HCT116 (cell line): ENCODE measurements around the gene GMDS.

Experiments
- CTCF ChIP-seq, 3 experiments: fragments of 200-600 bp in 1 of 3; sonication (generic) in 1 of 3; IDR thresholded peaks in 2 of 3; conservative IDR thresholded peaks in 1 of 3; 2 replicates each; pipeline ENCODE4 v1.5.1; 2012 to 2017; ENCODE audit warnings: low read depth in 2 of 3, low read length in 2 of 3, antibody characterized with exemption in 1 of 3, borderline replicate concordance in 1 of 3, control low read depth in 1 of 3, mild to moderate bottlenecking in 1 of 3, mixed read lengths in 1 of 3, mixed run types in 1 of 3, moderate library complexity in 1 of 3; ENCODE audit not compliant: insufficient read depth in 1 of 3
- EZH2 ChIP-seq: fragments of 200-600 bp; sonication (generic); IDR thresholded peaks from 2 replicates; pipeline ENCODE4 v1.6.1; 2017; ENCODE audit warnings: antibody characterized with exemption, mixed run types
- EZH2phosphoT487 ChIP-seq: fragments of 200-600 bp; IDR thresholded peaks from 2 replicates; pipeline ENCODE4 v1.6.1; 2018; ENCODE audit warnings: antibody characterized with exemption, borderline replicate concordance
- JUND ChIP-seq: IDR thresholded peaks from 2 replicates; pipeline ENCODE4 v1.6.1; 2012
- RAD21 ChIP-seq: IDR thresholded peaks from 2 replicates; pipeline ENCODE4 v1.6.1; 2012; ENCODE audit warnings: low read depth, mild to moderate bottlenecking
- SP1 ChIP-seq: IDR thresholded peaks from 2 replicates; pipeline ENCODE4 v1.6.1; 2012; ENCODE audit warnings: low read depth
- YY1 ChIP-seq: IDR thresholded peaks from 2 replicates; pipeline ENCODE4 v1.6.1; 2011; ENCODE audit warnings: low read length, low read depth, moderate library complexity, mild to moderate bottlenecking; ENCODE audit not compliant: insufficient replicate concordance; ENCODE audit errors: extremely low read depth

GRCh38 chr6:1837826-1838225, 407.6 kb downstream of the GMDS start:
- TF ChIP-seq EZH2 (no peak), EZH2phosphoT487 (no peak), CTCF (IDR thresholded peaks at IDR 0.05 in 2 of 3, conservative IDR thresholded peaks at IDR 0.05 in 1 of 3; ENCODE audit: borderline replicate concordance in 1 of 3, insufficient read depth in 1 of 3, low read depth in 2 of 3, low read length in 2 of 3) (no peak), RAD21 (no peak), SP1 (no peak), YY1 (no peak), JUND (no peak)
